ENCODE measurements around the gene SSPN. TPM values are rescaled to one million over a fixed set of nuclear protein-coding genes. Genes with fewer than 3 reads are reported as not detected.
"Not testable (repeated sequence)": the region's sequence is repeated elsewhere in the genome, so short reads cannot be mapped to it uniquely, and the experiment has no call there.

The SSPN gene
- total RNA-seq, 1 experiment from 2014 or later = 1.8 TPM

DNA sequence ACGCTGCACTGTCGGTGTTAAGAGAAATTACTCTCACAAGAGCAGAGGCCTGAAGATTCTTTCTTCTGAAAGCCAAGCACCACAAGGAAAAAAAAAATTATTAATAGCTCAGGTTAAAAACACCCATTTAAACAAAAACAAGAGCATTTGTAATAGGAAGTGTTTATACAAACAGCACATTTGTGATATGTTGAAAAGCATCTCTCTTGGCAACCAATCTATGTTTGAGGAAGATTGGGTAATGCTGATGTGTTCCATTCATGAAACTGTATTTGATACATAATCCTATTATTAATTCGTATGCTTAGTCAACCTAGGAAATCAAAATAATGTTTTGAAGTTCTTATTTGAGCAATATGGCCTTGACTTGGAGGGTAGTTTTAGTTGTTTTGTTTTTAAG, 36.5 kb downstream of the SSPN start:
- no peak for ATAC-seq
- ChIA-PET POLR2A (no interaction called here), CTCF (interaction anchor here (0.9 kb wide), 1 partner anchor 45 kb away, joined by 3 read pairs; no protein-coding TSS in a partner anchor)
- DNase-seq (ENCODE audit: low spot score) = no peak
- TF ChIP-seq FOXK1 (CRISPR knock-in tag; IDR thresholded peaks at IDR 0.05) = no peak
- TF ChIP-seq SOX15 (CRISPR knock-in tag; IDR thresholded peaks at IDR 0.05) = no peak
- no peak for TF ChIP-seq ZNF219 (CRISPR knock-in tag; IDR thresholded peaks at IDR 0.05; ENCODE audit: borderline replicate concordance)
- no peak for TF ChIP-seq ZNF138 (CRISPR knock-in tag; conservative IDR thresholded peaks at IDR 0.05)
- TF ChIP-seq ZBTB21 (CRISPR knock-in tag; IDR thresholded peaks at IDR 0.05; ENCODE audit: borderline replicate concordance) = no peak
- TF ChIP-seq ZNF317 (CRISPR knock-in tag; IDR thresholded peaks at IDR 0.05; ENCODE audit: borderline replicate concordance, low read depth) = no peak
- H3K4me1 Mint-ChIP-seq = peaks cover 18% of the 10 kb centered on the region
- peaks cover 24% of the 10 kb centered on the region for H3K27me3 Mint-ChIP-seq (ENCODE audit: low read depth)
- no peak overlapping the region for H3K27ac Mint-ChIP-seq
- H3K4me3 Mint-ChIP-seq = no peak overlapping the region
- peaks cover 8% of the 10 kb centered on the region; the same call in 1 of the 2 replicates for H3K9me3 Mint-ChIP-seq
- H3K36me3 Mint-ChIP-seq = no peaks in the 10 kb centered on the region

- H3K4me3 Mint-ChIP-seq = no peak overlapping the region
- ChIA-PET POLR2A (no interaction called here), CTCF (no interaction called here)
- H3K9me3 Mint-ChIP-seq = peaks cover 8% of the 10 kb centered on the region; the same call in 1 of the 2 replicates
- H3K27ac Mint-ChIP-seq = no peak overlapping the region
- no peak for DNase-seq (ENCODE audit: low spot score)
- H3K4me1 Mint-ChIP-seq = peaks cover 10% of the 10 kb centered on the region; the same call in 1 of the 2 replicates
- TF ChIP-seq ZNF219 (CRISPR knock-in tag; IDR thresholded peaks at IDR 0.05; ENCODE audit: borderline replicate concordance) = no peak
- TF ChIP-seq, protein P1, sequence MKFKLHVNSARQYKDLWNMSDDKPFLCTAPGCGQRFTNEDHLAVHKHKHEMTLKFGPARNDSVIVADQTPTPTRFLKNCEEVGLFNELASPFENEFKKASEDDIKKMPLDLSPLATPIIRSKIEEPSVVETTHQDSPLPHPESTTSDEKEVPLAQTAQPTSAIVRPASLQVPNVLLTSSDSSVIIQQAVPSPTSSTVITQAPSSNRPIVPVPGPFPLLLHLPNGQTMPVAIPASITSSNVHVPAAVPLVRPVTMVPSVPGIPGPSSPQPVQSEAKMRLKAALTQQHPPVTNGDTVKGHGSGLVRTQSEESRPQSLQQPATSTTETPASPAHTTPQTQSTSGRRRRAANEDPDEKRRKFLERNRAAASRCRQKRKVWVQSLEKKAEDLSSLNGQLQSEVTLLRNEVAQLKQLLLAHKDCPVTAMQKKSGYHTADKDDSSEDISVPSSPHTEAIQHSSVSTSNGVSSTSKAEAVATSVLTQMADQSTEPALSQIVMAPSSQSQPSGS (CRISPR knock-in tag; IDR thresholded peaks at IDR 0.05; ENCODE audit: borderline replicate concordance, low read depth) = no peak
- peaks cover 7% of the 10 kb centered on the region for H3K27me3 Mint-ChIP-seq (ENCODE audit: low read depth)
- H3K36me3 Mint-ChIP-seq = no peaks in the 10 kb centered on the region
- no peak for ATAC-seq
Observed at GRCh38 chr12:26233631-26234030, 38.3 kb downstream of the SSPN start.

GRCh38 chr12:26235465-26235864, 40.1 kb downstream of the SSPN start:
- H3K4me1 Mint-ChIP-seq = peaks cover 12% of the 10 kb centered on the region; the same call in 1 of the 2 replicates
- H3K9me3 Mint-ChIP-seq; DNase-seq (ENCODE audit: low spot score); H3K27me3 Mint-ChIP-seq (ENCODE audit: low read depth); ATAC-seq; POLR2A ChIA-PET; H3K36me3 Mint-ChIP-seq; CTCF ChIA-PET; H3K4me3 Mint-ChIP-seq; H3K27ac Mint-ChIP-seq: not testable (repeated sequence)

DNA sequence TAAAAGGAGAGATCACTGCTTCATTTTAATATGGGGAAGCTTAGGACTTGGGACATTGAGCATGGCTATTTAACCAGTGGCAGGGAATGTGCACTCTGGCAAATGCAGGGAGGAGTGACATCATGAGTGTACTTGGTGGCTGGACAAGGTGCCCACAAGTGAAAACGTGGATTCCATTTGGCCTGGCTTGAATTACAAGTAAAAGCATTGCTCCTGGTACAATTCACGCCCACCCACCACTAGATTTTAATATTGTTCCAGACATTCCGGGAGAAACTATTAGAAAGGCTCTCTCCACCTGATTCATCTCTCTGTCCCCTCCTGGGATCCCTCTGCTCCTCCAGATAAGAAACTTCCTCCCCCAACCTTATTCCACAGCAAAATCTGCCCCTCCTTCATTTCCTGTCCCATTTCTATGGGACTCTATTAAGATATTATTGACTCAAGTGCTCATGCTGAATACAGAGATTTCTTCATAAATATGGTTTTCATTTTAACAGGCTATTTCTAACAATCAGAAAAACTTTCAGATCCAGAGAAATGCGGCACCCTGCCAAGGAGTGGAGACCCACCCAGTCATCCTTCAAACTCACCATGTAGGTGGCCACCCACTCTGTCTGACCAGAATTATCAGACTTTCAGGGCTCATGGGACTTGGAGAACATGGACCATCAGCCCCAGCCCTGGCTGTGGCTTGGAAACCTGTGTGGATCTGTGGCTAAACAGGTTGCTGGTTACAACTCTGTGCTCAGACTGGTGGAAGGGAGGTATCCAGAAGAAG, 43.2 kb downstream of the SSPN start:
- H3K27ac Mint-ChIP-seq = no peak overlapping the region
- peaks cover 8% of the 10 kb centered on the region; the same call in 1 of the 2 replicates for H3K9me3 Mint-ChIP-seq
- peaks cover 5% of the 10 kb centered on the region; the same call in 1 of the 2 replicates for H3K4me1 Mint-ChIP-seq
- ATAC-seq = no peak
- ChIA-PET POLR2A (interaction anchor here (0.7 kb wide), 1 partner anchor 64 kb away, joined by 3 read pairs; no protein-coding TSS in a partner anchor), CTCF (no interaction called here)
- H3K36me3 Mint-ChIP-seq = no peaks in the 10 kb centered on the region
- no peak overlapping the region for H3K4me3 Mint-ChIP-seq
- no peak for DNase-seq (ENCODE audit: low spot score)
- no peaks in the 10 kb centered on the region for H3K27me3 Mint-ChIP-seq (ENCODE audit: low read depth)
- TF ChIP-seq, protein P2, sequence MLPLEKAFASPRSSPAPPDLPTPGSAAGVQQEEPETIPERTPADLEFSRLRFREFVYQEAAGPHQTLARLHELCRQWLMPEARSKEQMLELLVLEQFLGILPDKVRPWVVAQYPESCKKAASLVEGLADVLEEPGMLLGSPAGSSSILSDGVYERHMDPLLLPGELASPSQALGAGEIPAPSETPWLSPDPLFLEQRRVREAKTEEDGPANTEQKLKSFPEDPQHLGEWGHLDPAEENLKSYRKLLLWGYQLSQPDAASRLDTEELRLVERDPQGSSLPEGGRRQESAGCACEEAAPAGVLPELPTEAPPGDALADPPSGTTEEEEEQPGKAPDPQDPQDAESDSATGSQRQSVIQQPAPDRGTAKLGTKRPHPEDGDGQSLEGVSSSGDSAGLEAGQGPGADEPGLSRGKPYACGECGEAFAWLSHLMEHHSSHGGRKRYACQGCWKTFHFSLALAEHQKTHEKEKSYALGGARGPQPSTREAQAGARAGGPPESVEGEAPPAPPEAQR (CRISPR knock-in tag; IDR thresholded peaks at IDR 0.05) = no peak
- TF ChIP-seq ETV6 (CRISPR knock-in tag; IDR thresholded peaks at IDR 0.05) (no peak), CREB1 (CRISPR knock-in tag; IDR thresholded peaks at IDR 0.05) (no peak), AR (CRISPR knock-in tag; IDR thresholded peaks at IDR 0.05) (no peak), NR1H2 (CRISPR knock-in tag; IDR thresholded peaks at IDR 0.05) (no peak), ATF1 (CRISPR knock-in tag; IDR thresholded peaks at IDR 0.05) (no peak)
- TF ChIP-seq, protein P3, sequence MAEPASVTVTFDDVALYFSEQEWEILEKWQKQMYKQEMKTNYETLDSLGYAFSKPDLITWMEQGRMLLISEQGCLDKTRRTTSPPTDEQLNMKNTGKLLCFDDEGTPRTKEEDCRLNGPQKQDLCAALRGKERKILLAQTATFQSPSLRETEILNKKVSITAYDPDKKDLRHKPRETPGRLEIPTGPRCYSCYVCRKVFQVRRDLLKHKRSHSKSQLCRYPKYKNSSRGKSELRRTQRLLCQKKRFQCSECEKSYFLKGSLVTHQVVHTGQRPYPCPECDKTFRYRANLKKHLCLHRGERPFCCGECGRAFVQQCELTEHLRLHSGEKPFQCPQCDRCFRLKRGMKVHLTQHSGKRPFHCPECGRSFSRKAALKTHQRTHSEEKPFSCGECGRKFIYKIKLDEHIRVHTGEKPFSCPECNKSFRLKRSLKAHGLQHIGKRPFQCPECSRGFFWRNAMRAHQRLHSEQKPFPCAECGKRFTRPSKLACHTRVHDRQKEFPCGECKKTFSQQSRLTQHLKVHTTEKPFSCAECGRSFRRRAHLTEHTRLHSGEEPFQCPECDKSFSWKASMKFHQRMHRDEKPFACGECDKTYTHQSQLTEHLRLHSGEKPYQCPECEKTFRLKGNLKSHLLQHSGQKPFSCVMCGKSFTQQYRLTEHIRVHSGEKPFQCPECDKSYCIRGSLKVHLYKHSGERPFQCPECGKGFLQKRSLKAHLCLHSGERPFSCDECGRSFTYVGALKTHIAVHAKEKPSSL (CRISPR knock-in tag; conservative IDR thresholded peaks at IDR 0.05) = no peak
- TF ChIP-seq, protein P4, sequence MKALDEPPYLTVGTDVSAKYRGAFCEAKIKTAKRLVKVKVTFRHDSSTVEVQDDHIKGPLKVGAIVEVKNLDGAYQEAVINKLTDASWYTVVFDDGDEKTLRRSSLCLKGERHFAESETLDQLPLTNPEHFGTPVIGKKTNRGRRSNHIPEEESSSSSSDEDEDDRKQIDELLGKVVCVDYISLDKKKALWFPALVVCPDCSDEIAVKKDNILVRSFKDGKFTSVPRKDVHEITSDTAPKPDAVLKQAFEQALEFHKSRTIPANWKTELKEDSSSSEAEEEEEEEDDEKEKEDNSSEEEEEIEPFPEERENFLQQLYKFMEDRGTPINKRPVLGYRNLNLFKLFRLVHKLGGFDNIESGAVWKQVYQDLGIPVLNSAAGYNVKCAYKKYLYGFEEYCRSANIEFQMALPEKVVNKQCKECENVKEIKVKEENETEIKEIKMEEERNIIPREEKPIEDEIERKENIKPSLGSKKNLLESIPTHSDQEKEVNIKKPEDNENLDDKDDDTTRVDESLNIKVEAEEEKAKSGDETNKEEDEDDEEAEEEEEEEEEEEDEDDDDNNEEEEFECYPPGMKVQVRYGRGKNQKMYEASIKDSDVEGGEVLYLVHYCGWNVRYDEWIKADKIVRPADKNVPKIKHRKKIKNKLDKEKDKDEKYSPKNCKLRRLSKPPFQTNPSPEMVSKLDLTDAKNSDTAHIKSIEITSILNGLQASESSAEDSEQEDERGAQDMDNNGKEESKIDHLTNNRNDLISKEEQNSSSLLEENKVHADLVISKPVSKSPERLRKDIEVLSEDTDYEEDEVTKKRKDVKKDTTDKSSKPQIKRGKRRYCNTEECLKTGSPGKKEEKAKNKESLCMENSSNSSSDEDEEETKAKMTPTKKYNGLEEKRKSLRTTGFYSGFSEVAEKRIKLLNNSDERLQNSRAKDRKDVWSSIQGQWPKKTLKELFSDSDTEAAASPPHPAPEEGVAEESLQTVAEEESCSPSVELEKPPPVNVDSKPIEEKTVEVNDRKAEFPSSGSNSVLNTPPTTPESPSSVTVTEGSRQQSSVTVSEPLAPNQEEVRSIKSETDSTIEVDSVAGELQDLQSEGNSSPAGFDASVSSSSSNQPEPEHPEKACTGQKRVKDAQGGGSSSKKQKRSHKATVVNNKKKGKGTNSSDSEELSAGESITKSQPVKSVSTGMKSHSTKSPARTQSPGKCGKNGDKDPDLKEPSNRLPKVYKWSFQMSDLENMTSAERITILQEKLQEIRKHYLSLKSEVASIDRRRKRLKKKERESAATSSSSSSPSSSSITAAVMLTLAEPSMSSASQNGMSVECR (CRISPR knock-in tag; IDR thresholded peaks at IDR 0.05; ENCODE audit: borderline replicate concordance) = no peak
